K562 (cell line): ENCODE results near the gene XPC. TPM values are rescaled to one million over a fixed set of nuclear protein-coding genes. Genes with fewer than 3 reads are reported as not detected.

Source experiments
- FOXM1 ChIP-seq, 2 experiments: fragments of 450-650 bp in 1 of 2; sonication (generic) in 1 of 2; formaldehyde crosslinking in 1 of 2; IDR thresholded peaks; 2 replicates each; pipeline versions ENCODE4 v1.6.1 to v1.9.0; 2017 to 2022; ENCODE audit warnings: low read depth in 2 of 2, mild to moderate bottlenecking in 2 of 2, missing genetic modification reagents in 1 of 2, moderate library complexity in 1 of 2
- HDAC1 ChIP-seq, 2 experiments: fragments of 450-650 bp; IDR thresholded peaks; 2 replicates each; pipeline ENCODE4 v1.6.1; 2016 to 2017; ENCODE audit warnings: inconsistent platforms in 1 of 2, mild to moderate bottlenecking in 1 of 2, moderate library complexity in 1 of 2
- MTA1 ChIP-seq: fragments of 450-650 bp; IDR thresholded peaks from 2 replicates; pipeline ENCODE4 v1.6.1; 2017; ENCODE audit warnings: borderline replicate concordance
- NR1H2 ChIP-seq: sonication (generic); formaldehyde crosslinking; IDR thresholded peaks from 2 replicates; pipeline ENCODE4 v1.4.0; 2020; ENCODE audit warnings: mild to moderate bottlenecking, missing genetic modification reagents
- POLR2AphosphoS2 ChIP-seq: IDR thresholded peaks from 2 replicates; pipeline ENCODE4 v1.6.1; 2012; ENCODE audit warnings: low read length, improper control_type of control experiment
- RBBP5 ChIP-seq: fragments of 200-600 bp; sonication (generic); IDR thresholded peaks from 2 replicates; pipeline ENCODE4 v1.6.1; 2012; ENCODE audit warnings: borderline replicate concordance, mild to moderate bottlenecking, low read length, control low read depth, inconsistent platforms; ENCODE audit not compliant: insufficient read depth, poor library complexity, severe bottlenecking
- RBFOX2 ChIP-seq: fragments of 200-400 bp; formaldehyde crosslinking; IDR thresholded peaks from 2 replicates; pipeline ENCODE4 v1.6.1; 2017; ENCODE audit warnings: low read depth, mild to moderate bottlenecking, low read length, moderate library complexity
- ZNF217 ChIP-seq: sonication (generic); formaldehyde crosslinking; IDR thresholded peaks from 2 replicates; pipeline ENCODE4 v1.8.0; 2022; ENCODE audit warnings: mild to moderate bottlenecking, missing genetic modification reagents
- ZNF24 ChIP-seq: fragments of 450-650 bp; IDR thresholded peaks from 2 replicates; pipeline ENCODE4 v1.6.1; 2016
- polyA plus RNA-seq, 8 experiments: library from polyadenylated mRNA; depleted of rRNA in 4 of 8; stranded (reverse) in 5 of 8; unstranded in 3 of 8; fragments of >200 nt; fragmentation: Nextera tagmentation in 2 of 8; fragmentation: Illumina TruSeq in 1 of 8; extraction: Ambion mirVana in 2 of 8; extraction: Trizol in 1 of 8; gene quantifications; 2 replicates each; pipeline versions ENCODE4 v1.2.1 to v1.2.3, GENCODE V29; 2011 to 2014; ENCODE audit warnings: inconsistent platforms in 1 of 8, missing spikeins in 1 of 8
- total RNA-seq, 7 experiments: library from RNA; depleted of rRNA in 6 of 7; stranded (reverse); fragments of >200 nt in 6 of 7; fragmentation: Illumina TruSeq in 2 of 7; extraction: Trizol in 2 of 7; gene quantifications; 2 replicates each; pipeline versions ENCODE4 v1.2.1 to v1.2.3, GENCODE V29; 2011 to 2021; ENCODE audit warnings: low replicate concordance in 1 of 7
- TF ChIP-seq, protein P1 (sequence below): sonication (generic); formaldehyde crosslinking; IDR thresholded peaks from 2 replicates; pipeline ENCODE4 v1.8.1; 2023; ENCODE audit warnings: missing genetic modification reagents, mild to moderate bottlenecking, borderline replicate concordance
- TF ChIP-seq, protein P2 (sequence below), 2 experiments: IDR thresholded peaks; 2 replicates each; pipeline ENCODE4 v1.6.1; 2012; ENCODE audit warnings: improper control_type of control experiment in 2 of 2, low read depth in 2 of 2, low read length in 2 of 2, borderline replicate concordance in 1 of 2
- TF ChIP-seq, protein P3 (sequence below): fragments of 250-450 bp; sonication (Bioruptor Pico); IDR thresholded peaks from 2 replicates; pipeline ENCODE4 v1.8.0; 2021; ENCODE audit warnings: moderate library complexity, mild to moderate bottlenecking, inconsistent platforms
- TF ChIP-seq, protein P4 (sequence below): sonication (generic); formaldehyde crosslinking; IDR thresholded peaks from 2 replicates; pipeline ENCODE4 v1.8.0; 2022; ENCODE audit warnings: missing genetic modification reagents, mild to moderate bottlenecking, moderate library complexity, borderline replicate concordance
- TF ChIP-seq, protein P5 (sequence below): sonication (generic); formaldehyde crosslinking; IDR thresholded peaks from 2 replicates; pipeline ENCODE4 v1.8.1; 2023; ENCODE audit warnings: mild to moderate bottlenecking, missing genetic modification reagents

The XPC gene
- total and polyA plus RNA-seq, 9 of the 15 experiments (the other 6 are each of a cell fraction or from before 2014, with no cell fraction given), result 3.8 to 54.7 (median 41.3) TPM

DNA sequence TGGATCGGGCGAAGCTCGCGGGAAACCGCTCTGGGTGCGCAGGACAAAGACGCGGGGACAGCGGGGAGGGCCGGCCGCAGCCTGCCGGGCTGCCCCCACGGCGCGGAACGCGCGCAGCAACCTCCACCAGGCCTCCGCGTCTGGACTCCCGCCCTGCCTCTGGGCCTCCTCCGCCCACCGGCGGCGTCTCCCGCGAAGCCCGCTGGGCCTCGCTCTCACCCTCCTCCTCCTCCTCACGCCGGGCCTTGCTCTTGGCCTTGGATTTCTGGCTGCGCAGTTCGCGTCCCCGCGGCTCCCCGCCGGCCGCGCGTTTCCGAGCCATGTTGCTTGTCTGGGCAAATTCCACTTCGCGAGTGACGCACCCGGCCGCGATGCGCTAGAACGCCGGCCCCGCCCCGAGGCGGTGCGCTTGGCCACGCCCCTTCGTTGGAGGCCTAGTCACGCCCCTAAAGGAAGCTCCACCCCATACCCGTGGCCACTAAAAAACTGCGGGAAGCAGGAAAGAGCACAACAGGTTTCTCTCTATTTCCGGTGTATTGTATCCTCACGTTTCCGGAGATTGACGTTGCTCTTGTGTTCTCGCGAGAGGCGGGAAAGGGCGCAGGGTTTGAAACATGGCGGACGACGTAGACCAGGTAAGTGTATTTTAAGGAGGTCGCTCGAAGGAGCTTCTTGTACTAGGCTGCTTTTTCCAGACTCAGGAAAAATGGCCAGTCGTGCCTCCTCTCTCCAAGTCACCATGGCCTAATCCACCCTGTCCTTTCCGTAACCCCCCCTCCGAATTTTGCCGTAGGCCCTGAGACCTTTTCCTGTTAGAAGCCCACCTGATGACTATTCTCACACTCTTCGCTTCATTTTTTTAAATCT, at the start of gene XPC, which contains the start of gene LSM3 (continued):
- TF ChIP-seq, protein P1, sequence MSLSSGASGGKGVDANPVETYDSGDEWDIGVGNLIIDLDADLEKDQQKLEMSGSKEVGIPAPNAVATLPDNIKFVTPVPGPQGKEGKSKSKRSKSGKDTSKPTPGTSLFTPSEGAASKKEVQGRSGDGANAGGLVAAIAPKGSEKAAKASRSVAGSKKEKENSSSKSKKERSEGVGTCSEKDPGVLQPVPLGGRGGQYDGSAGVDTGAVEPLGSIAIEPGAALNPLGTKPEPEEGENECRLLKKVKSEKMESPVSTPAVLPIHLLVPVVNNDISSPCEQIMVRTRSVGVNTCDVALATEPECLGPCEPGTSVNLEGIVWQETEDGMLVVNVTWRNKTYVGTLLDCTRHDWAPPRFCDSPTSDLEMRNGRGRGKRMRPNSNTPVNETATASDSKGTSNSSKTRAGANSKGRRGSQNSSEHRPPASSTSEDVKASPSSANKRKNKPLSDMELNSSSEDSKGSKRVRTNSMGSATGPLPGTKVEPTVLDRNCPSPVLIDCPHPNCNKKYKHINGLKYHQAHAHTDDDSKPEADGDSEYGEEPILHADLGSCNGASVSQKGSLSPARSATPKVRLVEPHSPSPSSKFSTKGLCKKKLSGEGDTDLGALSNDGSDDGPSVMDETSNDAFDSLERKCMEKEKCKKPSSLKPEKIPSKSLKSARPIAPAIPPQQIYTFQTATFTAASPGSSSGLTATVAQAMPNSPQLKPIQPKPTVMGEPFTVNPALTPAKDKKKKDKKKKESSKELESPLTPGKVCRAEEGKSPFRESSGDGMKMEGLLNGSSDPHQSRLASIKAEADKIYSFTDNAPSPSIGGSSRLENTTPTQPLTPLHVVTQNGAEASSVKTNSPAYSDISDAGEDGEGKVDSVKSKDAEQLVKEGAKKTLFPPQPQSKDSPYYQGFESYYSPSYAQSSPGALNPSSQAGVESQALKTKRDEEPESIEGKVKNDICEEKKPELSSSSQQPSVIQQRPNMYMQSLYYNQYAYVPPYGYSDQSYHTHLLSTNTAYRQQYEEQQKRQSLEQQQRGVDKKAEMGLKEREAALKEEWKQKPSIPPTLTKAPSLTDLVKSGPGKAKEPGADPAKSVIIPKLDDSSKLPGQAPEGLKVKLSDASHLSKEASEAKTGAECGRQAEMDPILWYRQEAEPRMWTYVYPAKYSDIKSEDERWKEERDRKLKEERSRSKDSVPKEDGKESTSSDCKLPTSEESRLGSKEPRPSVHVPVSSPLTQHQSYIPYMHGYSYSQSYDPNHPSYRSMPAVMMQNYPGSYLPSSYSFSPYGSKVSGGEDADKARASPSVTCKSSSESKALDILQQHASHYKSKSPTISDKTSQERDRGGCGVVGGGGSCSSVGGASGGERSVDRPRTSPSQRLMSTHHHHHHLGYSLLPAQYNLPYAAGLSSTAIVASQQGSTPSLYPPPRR (CRISPR knock-in tag), result peak; percentile 94; the same call in 1 of the 2 replicates
- TF ChIP-seq MTA1, result 0 out of 2 replicates have a peak, but pooled peaks have one; percentile 33
- TF ChIP-seq RBBP5, result peak; percentile 96
- TF ChIP-seq FOXM1 (IDR thresholded peaks at IDR 0.05; ENCODE audit: low read depth), result no peak
- TF ChIP-seq FOXM1 (CRISPR knock-in tag; IDR thresholded peaks at IDR 0.05; ENCODE audit: low read depth), result no peak; the same call in 1 of the 2 replicates
- TF ChIP-seq ZNF217 (CRISPR knock-in tag), result no peak
- TF ChIP-seq, protein P2, sequence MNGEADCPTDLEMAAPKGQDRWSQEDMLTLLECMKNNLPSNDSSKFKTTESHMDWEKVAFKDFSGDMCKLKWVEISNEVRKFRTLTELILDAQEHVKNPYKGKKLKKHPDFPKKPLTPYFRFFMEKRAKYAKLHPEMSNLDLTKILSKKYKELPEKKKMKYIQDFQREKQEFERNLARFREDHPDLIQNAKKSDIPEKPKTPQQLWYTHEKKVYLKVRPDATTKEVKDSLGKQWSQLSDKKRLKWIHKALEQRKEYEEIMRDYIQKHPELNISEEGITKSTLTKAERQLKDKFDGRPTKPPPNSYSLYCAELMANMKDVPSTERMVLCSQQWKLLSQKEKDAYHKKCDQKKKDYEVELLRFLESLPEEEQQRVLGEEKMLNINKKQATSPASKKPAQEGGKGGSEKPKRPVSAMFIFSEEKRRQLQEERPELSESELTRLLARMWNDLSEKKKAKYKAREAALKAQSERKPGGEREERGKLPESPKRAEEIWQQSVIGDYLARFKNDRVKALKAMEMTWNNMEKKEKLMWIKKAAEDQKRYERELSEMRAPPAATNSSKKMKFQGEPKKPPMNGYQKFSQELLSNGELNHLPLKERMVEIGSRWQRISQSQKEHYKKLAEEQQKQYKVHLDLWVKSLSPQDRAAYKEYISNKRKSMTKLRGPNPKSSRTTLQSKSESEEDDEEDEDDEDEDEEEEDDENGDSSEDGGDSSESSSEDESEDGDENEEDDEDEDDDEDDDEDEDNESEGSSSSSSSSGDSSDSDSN (IDR thresholded peaks at IDR 0.05; ENCODE audit: borderline replicate concordance in 1 of 2, low read depth in 2 of 2, low read length in 2 of 2), result peak; percentile 79 to 87; a peak in 3 of 4 replicates
- TF ChIP-seq, protein P3, sequence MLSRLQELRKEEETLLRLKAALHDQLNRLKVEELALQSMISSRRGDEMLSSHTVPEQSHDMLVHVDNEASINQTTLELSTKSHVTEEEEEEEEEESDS (CRISPR knock-in tag), result no peak
- peak; percentile 100 for TF ChIP-seq RBFOX2
- TF ChIP-seq NR1H2, result peak; percentile 71; the same call in 1 of the 2 replicates
- TF ChIP-seq ZNF24, result peak; percentile 56
- TF ChIP-seq POLR2AphosphoS2, result peak; percentile 66; the same call in 1 of the 2 replicates
- TF ChIP-seq, protein P4, sequence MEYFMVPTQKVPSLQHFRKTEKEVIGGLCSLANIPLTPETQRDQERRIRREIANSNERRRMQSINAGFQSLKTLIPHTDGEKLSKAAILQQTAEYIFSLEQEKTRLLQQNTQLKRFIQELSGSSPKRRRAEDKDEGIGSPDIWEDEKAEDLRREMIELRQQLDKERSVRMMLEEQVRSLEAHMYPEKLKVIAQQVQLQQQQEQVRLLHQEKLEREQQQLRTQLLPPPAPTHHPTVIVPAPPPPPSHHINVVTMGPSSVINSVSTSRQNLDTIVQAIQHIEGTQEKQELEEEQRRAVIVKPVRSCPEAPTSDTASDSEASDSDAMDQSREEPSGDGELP, result peak; percentile 87
- TF ChIP-seq HDAC1 (IDR thresholded peaks at IDR 0.05), result peak in 1 of 2 experiments; percentile 91; a peak in 2 of 4 replicates
- TF ChIP-seq, protein P5, sequence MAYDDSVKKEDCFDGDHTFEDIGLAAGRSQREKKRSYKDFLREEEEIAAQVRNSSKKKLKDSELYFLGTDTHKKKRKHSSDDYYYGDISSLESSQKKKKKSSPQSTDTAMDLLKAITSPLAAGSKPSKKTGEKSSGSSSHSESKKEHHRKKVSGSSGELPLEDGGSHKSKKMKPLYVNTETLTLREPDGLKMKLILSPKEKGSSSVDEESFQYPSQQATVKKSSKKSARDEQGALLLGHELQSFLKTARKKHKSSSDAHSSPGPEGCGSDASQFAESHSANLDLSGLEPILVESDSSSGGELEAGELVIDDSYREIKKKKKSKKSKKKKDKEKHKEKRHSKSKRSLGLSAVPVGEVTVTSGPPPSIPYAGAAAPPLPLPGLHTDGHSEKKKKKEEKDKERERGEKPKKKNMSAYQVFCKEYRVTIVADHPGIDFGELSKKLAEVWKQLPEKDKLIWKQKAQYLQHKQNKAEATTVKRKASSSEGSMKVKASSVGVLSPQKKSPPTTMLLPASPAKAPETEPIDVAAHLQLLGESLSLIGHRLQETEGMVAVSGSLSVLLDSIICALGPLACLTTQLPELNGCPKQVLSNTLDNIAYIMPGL, result peak; percentile 91
